ENCODE results near the gene TAF9B. TPM values are rescaled to one million over a fixed set of nuclear protein-coding genes. Genes with fewer than 3 reads are reported as not detected.
"Not testable (repeated sequence)": the region's sequence is repeated elsewhere in the genome, so short reads cannot be mapped to it uniquely, and the experiment has no call there.

TAF9B gene
- polyA plus RNA-seq, 1 donor from 2014 or later, result 49.1 TPM

DNA sequence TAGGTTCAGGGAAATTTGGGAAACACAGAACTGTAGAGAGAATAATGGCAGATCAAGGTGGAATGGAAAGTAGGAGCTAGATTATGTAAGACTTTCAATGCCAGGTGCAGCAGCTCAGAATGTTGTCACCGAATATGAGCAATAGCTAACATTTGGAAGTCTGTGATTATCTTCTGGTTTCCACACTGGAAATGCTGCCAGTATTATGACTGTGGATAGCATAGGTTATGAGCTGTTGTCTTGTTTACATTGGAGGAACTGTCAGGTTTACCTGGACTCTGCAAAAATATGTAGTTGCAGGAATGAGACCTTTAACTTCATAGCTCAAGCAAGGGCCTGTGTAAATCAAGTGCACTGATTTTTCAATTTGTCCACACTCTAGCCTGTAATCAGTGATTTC lies 26.0 kb upstream of the TAF9B start:
- Histone ChIP-seq H3K36me3 (ENCODE audit: insufficient read depth, low read length) (no peaks in the 10 kb centered on the region), H3K27ac (ENCODE audit: low read length) (no peak overlapping the region), H3K27me3 (ENCODE audit: insufficient read depth, low read depth, low read length) (no peaks in the 10 kb centered on the region), H3K9me3 (ENCODE audit: low read length) (no peaks in the 10 kb centered on the region), H3K4me3 (ENCODE audit: low read length) (no peak overlapping the region), H4K20me1 (ENCODE audit: insufficient read depth) (no peaks in the 10 kb centered on the region), H3K4me2 (ENCODE audit: low read length) (no peak overlapping the region), H3F3A (ENCODE audit: insufficient read depth, low read length, poor library complexity, severe bottlenecking) (no peaks in the 10 kb centered on the region), H3K9me2 (ENCODE audit: insufficient read depth, low read length) (no peaks in the 10 kb centered on the region), H2AFZ (ENCODE audit: low read depth, low read length) (no peak overlapping the region), H3K9ac (ENCODE audit: low read length) (no peak overlapping the region), H3K79me2 (replicated peaks; ENCODE audit: insufficient read depth, low read length) (no peaks in the 10 kb centered on the region)
- TF ChIP-seq, protein P1, sequence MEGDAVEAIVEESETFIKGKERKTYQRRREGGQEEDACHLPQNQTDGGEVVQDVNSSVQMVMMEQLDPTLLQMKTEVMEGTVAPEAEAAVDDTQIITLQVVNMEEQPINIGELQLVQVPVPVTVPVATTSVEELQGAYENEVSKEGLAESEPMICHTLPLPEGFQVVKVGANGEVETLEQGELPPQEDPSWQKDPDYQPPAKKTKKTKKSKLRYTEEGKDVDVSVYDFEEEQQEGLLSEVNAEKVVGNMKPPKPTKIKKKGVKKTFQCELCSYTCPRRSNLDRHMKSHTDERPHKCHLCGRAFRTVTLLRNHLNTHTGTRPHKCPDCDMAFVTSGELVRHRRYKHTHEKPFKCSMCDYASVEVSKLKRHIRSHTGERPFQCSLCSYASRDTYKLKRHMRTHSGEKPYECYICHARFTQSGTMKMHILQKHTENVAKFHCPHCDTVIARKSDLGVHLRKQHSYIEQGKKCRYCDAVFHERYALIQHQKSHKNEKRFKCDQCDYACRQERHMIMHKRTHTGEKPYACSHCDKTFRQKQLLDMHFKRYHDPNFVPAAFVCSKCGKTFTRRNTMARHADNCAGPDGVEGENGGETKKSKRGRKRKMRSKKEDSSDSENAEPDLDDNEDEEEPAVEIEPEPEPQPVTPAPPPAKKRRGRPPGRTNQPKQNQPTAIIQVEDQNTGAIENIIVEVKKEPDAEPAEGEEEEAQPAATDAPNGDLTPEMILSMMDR (IDR thresholded peaks at IDR 0.05; ENCODE audit: poor library complexity, severe bottlenecking), result no peak
- TF ChIP-seq, protein P2, sequence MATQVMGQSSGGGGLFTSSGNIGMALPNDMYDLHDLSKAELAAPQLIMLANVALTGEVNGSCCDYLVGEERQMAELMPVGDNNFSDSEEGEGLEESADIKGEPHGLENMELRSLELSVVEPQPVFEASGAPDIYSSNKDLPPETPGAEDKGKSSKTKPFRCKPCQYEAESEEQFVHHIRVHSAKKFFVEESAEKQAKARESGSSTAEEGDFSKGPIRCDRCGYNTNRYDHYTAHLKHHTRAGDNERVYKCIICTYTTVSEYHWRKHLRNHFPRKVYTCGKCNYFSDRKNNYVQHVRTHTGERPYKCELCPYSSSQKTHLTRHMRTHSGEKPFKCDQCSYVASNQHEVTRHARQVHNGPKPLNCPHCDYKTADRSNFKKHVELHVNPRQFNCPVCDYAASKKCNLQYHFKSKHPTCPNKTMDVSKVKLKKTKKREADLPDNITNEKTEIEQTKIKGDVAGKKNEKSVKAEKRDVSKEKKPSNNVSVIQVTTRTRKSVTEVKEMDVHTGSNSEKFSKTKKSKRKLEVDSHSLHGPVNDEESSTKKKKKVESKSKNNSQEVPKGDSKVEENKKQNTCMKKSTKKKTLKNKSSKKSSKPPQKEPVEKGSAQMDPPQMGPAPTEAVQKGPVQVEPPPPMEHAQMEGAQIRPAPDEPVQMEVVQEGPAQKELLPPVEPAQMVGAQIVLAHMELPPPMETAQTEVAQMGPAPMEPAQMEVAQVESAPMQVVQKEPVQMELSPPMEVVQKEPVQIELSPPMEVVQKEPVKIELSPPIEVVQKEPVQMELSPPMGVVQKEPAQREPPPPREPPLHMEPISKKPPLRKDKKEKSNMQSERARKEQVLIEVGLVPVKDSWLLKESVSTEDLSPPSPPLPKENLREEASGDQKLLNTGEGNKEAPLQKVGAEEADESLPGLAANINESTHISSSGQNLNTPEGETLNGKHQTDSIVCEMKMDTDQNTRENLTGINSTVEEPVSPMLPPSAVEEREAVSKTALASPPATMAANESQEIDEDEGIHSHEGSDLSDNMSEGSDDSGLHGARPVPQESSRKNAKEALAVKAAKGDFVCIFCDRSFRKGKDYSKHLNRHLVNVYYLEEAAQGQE (IDR thresholded peaks at IDR 0.05; ENCODE audit: borderline replicate concordance), result no peak
- TF ChIP-seq TAF1 (IDR thresholded peaks at IDR 0.05; ENCODE audit: low read depth) (no peak), POLR2AphosphoS5 (IDR thresholded peaks at IDR 0.05) (no peak), EZH2 (IDR thresholded peaks at IDR 0.05; ENCODE audit: borderline replicate concordance, insufficient read depth, low read length, poor library complexity, severe bottlenecking) (no peak), SMC3 (conservative IDR thresholded peaks at IDR 0.05; ENCODE audit: poor library complexity) (no peak), RAD21 (conservative IDR thresholded peaks at IDR 0.05) (no peak), EP300 (conservative IDR thresholded peaks at IDR 0.05; ENCODE audit: poor library complexity, severe bottlenecking) (no peak), MXI1 (conservative IDR thresholded peaks at IDR 0.05; ENCODE audit: poor library complexity, severe bottlenecking) (no peak)

DNA sequence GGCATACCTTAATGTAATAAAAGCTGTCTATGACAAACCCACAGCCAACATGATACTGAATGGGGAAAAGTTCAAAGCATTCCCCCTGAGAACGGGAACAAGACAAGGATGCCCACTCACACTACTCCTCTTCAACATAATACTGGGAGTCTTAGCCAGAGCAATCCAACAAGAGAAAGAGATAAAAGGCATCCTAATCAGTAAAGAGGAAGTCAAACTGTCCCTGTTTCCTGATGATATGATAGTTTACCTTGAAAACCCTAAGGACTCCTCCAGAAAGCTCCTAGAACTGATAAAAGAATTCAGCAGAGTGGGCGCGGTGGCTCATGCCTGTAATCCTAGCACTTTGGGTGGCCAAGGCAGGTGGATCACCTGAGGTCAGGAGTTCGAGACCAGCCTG lies 23.7 kb upstream of the TAF9B start:
- H3K79me2 ChIP-seq (replicated peaks; ENCODE audit: insufficient read depth, low read length); H3K36me3 ChIP-seq (ENCODE audit: insufficient read depth, low read length); H3K27ac ChIP-seq (ENCODE audit: low read length); H3F3A ChIP-seq (ENCODE audit: insufficient read depth, low read length, poor library complexity, severe bottlenecking); H3K4me2 ChIP-seq (ENCODE audit: low read length); H3K27me3 ChIP-seq (ENCODE audit: insufficient read depth, low read depth, low read length); H4K20me1 ChIP-seq (ENCODE audit: insufficient read depth); H3K9me3 ChIP-seq (ENCODE audit: low read length); H3K4me3 ChIP-seq (ENCODE audit: low read length); H3K9me2 ChIP-seq (ENCODE audit: insufficient read depth, low read length); H3K9ac ChIP-seq (ENCODE audit: low read length); H2AFZ ChIP-seq (ENCODE audit: low read depth, low read length): not testable (repeated sequence)

DNA sequence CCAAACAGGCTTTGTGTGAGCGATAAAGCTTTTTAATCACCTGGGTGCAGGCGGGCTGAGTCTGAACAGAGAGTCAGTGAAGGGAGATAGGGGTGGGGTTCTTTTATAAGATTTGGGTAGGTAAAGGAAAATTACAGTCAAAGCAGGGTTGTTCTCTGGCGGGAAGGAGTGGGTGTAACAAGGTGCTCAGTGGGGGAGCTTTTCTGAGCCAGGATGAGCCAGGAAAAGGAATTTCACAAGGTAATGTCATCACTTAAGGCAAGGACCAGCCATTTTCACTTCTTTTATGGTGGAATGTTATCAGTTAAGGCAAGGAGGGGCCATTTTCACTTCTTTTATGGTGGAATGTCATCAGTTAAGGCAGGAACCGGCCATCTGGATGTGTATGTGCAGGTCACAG lies 21.3 kb upstream of the TAF9B start:
- not testable (repeated sequence) for H3K27me3 ChIP-seq (ENCODE audit: insufficient read depth, low read depth, low read length); H4K20me1 ChIP-seq (ENCODE audit: insufficient read depth); H3K4me2 ChIP-seq (ENCODE audit: low read length); H3F3A ChIP-seq (ENCODE audit: insufficient read depth, low read length, poor library complexity, severe bottlenecking); H3K4me3 ChIP-seq (ENCODE audit: low read length); H3K9me3 ChIP-seq (ENCODE audit: low read length); H3K9me2 ChIP-seq (ENCODE audit: insufficient read depth, low read length); H3K79me2 ChIP-seq (replicated peaks; ENCODE audit: insufficient read depth, low read length); H3K9ac ChIP-seq (ENCODE audit: low read length); H3K27ac ChIP-seq (ENCODE audit: low read length); H2AFZ ChIP-seq (ENCODE audit: low read depth, low read length); H3K36me3 ChIP-seq (ENCODE audit: insufficient read depth, low read length)

DNA sequence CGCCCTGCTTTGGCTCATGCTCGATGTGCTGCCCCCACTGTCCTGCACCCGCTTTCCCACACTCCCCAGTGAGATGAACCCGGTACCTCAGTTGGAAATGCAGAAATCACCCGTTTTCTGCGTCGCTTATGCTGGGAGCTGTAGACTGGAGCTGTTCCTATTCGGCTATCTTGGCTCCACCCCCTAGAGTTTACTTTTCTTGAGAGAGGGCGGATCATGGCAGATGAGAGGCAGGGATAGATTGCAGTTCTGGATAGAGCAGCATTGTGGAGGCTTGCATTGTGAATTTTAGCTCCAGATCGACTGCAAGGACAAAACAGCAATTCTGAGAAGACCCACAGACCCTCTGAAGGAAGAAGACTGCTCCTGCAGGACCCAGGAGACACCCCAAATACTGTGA lies 18.4 kb upstream of the TAF9B start:
- not testable (repeated sequence) for H3K4me3 ChIP-seq (ENCODE audit: low read length); H3K36me3 ChIP-seq (ENCODE audit: insufficient read depth, low read length); H3K79me2 ChIP-seq (replicated peaks; ENCODE audit: insufficient read depth, low read length); H3K27ac ChIP-seq (ENCODE audit: low read length); H3K9ac ChIP-seq (ENCODE audit: low read length); H3K4me2 ChIP-seq (ENCODE audit: low read length); H3K27me3 ChIP-seq (ENCODE audit: insufficient read depth, low read depth, low read length); H3K9me2 ChIP-seq (ENCODE audit: insufficient read depth, low read length); H2AFZ ChIP-seq (ENCODE audit: low read depth, low read length); H3F3A ChIP-seq (ENCODE audit: insufficient read depth, low read length, poor library complexity, severe bottlenecking); H3K9me3 ChIP-seq (ENCODE audit: low read length); H4K20me1 ChIP-seq (ENCODE audit: insufficient read depth)

DNA sequence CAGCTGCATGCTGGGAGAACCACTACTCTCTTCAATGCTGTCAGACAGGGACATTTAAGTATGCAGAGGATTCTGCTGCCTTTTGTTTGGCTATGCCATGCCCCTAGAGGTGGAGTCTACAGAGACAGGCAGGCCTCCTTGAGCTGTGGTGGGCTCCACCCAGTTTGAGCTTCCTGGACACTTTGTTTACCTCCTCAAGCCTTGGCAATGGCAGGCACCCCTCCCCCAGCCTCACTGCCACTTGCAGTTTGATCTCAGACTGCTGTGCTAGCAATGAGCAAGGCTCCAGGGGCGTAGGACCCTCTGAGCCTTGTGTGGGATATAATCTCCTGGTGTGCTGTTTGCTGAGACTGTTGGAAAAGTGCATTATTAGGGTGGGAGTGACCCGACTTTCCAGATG lies 17.9 kb upstream of the TAF9B start:
- H4K20me1 ChIP-seq (ENCODE audit: insufficient read depth); H3K9me2 ChIP-seq (ENCODE audit: insufficient read depth, low read length); H3K79me2 ChIP-seq (replicated peaks; ENCODE audit: insufficient read depth, low read length); H3K27me3 ChIP-seq (ENCODE audit: insufficient read depth, low read depth, low read length); H3K9ac ChIP-seq (ENCODE audit: low read length); H2AFZ ChIP-seq (ENCODE audit: low read depth, low read length); H3K27ac ChIP-seq (ENCODE audit: low read length); H3F3A ChIP-seq (ENCODE audit: insufficient read depth, low read length, poor library complexity, severe bottlenecking); H3K9me3 ChIP-seq (ENCODE audit: low read length); H3K4me2 ChIP-seq (ENCODE audit: low read length); H3K4me3 ChIP-seq (ENCODE audit: low read length); H3K36me3 ChIP-seq (ENCODE audit: insufficient read depth, low read length): not testable (repeated sequence)

Data from neural cell (in vitro differentiated cells).